Measurements from ENCODE around the gene MIDN. TPM values are rescaled to one million over a fixed set of nuclear protein-coding genes. Genes with fewer than 3 reads are reported as not detected.

MIDN gene
- total RNA-seq, 2 donors from 2014 or later = 76.5 to 86.3 TPM

DNA sequence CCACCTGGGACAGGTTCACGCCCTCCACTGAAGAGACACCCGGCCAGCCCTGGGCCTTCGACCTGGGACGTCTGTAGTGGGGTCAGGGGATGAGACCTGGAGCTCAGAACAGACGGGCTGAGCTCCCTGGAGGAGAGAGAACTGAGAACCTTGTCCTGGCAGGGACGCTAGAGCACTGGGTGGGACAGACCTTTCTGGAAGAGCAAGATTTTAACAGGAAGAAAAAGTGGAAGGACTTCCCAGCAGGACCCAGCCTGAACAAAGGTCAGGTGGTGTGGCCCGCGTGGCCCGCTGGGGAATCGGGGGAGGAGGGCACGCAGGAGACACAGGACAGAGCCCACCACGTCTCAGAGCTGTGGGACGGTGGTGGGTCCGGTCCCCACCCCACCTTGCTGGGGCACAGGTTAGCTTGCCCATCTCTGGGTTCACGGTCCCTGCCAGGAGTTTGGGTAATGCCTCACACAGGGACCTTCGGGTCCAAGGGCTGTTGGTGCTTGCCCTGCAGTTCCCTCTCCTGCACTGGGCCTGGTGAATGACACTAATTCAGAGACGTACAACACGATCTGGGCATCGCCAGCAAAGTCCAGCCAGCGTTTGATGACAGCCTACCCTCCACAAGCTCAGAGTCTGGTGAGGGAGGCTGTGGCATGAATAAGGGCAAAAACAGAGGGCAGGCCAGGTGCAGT lies 36.1 kb downstream of the MIDN start:
- intact Hi-C loops (cut with DNase I) = loop anchor here (5.0 to 10.0 kb wide), 3 partner anchors 73 to 170 kb away; partner anchors contain the start of genes APC2 (in 1 of the 2), DAZAP1 (in 1 of the 2) and GAMT (in 1 of the 2)
- no peak for DNase-seq (ENCODE audit: low spot score)

GRCh38 chr19:1284979-1285736 lies 36.8 kb downstream of the MIDN start:
- intact Hi-C loops (cut with DNase I) = loop anchor here (5.0 to 10.0 kb wide), 3 partner anchors 72 to 170 kb away; partner anchors contain the start of genes APC2 (in 1 of the 2), DAZAP1 (in 1 of the 2) and GAMT (in 1 of the 2)

DNA sequence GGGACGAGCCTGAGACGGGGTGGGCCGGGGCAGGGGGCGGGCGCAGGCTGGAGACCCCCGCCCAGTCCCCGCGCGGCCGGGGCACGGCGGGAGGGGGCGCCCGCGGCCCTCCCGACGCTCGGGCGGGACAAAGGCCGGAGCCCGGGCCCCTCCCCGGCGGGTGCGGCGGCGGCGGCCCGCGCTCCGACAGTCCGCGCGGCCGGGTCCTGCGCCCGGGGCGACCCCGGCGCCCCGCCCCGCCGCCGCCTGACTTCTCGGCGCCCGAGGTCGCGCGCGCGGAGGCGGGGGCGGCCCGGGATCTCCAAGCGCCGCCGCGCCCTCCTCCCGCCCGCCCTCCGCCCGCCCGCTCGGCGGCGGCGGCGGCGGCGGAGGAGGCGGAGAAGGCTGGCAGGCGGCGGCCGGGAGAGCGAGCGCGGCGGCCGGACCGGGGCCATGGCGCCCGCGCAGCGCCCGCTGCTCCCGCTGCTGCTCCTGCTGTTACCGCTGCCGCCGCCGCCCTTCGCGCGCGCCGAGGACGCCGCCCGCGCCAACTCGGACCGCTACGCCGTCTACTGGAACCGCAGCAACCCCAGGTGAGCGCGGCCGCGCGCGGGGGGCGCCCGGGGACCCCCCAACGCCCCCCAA lies 37.5 kb downstream of the MIDN start, which contains the start of gene EFNA2:
Gene EFNA2 (plus strand): TSS at position 137 of the 624 bp plus-strand sequence. CDS start 296 bp downstream, at position 433.
- no peak for DNase-seq (ENCODE audit: low spot score)
- intact Hi-C loops (cut with DNase I) = loop anchor here (10.0 kb wide), 2 partner anchors 119 to 169 kb away; partner anchors contain the start of genes APC2 (in 1 of the 2), DAZAP1 (in 1 of the 2) and GAMT (in 1 of the 2)

More at GRCh38 chr19:1284979-1285736, 36.8 kb downstream of the MIDN start:
- DNase-seq (ENCODE audit: low spot score) = no peak

DNA sequence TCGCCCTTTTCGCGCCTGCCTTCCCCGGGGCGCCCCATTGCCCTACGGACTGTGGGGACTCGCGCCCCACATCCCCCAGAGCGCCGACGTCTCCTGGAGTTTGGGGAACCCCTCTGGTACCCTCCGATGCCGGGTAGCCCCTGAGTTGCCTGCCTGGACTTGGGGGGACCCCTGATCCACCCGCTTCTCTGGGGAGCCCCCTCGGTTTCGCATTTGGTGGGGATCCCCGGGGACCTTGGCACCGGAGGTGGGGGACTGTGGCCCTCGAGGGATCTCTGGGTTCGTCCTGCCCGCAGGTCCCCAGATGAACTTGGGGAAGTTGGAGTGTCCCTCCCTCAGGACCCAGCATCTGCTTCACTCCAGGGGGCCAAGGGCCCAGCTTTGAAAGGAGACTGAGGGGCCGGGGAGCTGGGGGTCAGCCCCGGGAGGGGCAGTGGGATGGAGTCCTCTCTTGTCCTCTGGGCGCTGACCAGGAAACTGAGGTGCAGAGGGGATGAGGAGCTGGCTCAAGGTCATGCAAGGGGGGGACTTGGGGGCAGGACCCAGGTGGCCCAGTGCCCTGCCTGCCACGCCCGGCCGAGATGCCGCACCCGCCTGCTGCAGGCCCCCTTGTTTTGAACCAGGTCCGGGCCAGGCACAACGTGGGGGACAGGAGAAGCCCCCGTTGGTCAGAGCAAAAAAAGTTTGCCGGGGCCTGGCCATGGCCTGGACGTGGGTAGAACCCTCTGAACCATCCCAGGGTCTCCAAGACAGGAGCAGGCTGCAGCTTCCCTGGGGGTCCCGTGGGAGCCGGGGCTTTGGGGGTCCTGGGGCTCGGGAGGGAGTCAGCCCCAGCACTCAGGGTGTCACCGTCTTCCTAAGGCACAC lies 38.3 kb downstream of the MIDN start:
- intact Hi-C loops (cut with DNase I) = loop anchor here (10.0 kb wide), 2 partner anchors 118 to 168 kb away; partner anchors contain the start of genes APC2 (in 1 of the 2), DAZAP1 (in 1 of the 2) and GAMT (in 1 of the 2)
- no peak for DNase-seq (ENCODE audit: low spot score)

DNA sequence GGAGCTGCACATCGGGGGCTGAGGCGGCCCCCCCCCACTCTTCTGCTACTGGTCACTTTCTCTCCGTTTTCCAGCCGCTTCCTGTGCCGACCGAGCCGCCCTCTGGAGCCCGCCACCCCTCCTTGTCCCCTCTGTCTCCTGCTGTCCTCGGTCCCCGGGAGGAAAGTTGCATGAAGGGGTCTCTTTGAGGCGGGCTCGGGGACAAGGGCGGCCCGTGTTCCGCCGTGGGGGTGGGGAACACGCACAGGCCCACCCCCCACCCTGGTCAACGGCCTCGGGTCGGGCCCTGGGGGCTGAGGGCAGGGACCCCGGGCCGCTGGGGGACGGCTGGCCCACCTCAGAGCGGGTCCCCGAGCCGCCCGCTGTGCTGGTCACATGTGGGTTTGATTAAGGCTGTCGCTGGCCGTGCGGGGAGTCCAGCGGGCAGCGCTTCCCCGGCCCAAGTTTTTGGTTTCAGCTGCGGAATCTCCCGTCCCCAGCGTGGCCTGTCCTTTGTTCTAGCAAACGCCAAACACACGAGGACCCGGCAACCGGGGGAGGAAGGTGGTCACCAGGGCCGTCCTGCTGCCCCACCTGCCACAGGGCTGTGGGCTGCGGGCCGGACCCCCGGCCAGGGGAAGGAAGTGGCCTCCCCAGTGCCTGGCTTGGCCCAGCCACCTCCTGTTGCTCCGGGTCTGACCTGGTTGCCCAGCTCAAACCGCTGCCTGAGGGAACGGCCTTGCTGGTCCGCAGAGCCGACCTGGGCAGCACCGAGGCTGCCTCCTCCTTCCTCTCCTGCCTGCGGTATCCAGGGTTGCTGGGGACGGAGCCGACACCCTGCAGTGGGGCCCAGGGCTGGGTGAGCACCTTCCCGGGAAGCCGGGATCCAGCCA lies 39.2 kb downstream of the MIDN start:
- intact Hi-C loops (cut with DNase I) = loop anchor here (2.0 to 10.0 kb wide), 3 partner anchors 47 to 167 kb away; partner anchors contain the start of genes APC2 (in 1 of the 2), DAZAP1 (in 1 of the 2) and GAMT (in 1 of the 2)

DNA sequence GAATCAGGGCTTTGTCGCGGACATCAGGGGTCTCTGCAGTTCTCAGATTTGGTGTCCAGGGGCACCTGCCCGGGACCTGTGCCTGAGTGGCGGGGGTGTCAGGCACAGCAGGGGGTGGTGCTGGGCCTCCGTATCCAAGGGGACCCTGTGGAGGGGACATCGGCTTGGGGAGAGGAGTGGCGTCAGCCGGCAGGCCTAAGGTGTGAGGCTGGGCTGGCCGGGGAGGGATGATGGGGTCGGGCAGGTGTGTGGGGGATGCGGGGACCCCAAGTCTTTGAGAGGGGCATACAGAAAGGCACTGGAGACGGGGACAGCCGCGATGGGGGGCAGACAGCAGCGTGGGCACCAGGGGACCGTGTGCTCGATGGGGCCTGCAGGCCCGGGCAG lies 39.8 kb downstream of the MIDN start:
- intact Hi-C loops (cut with DNase I) = loop anchor here (2.0 to 10.0 kb wide), 3 partner anchors 47 to 167 kb away; partner anchors contain the start of genes APC2 (in 1 of the 2), DAZAP1 (in 1 of the 2) and GAMT (in 1 of the 2)
- DNase-seq (ENCODE audit: low spot score) = no peak

More for the DNA sequence above, 39.2 kb downstream of the MIDN start:
- no peak for DNase-seq (ENCODE audit: low spot score)

- DNase-seq (ENCODE audit: low spot score) = no peak
- intact Hi-C loops (cut with DNase I) = loop anchor here (2.0 to 10.0 kb wide), 3 partner anchors 46 to 166 kb away; partner anchors contain the start of genes APC2 (in 1 of the 2), DAZAP1 (in 1 of the 2) and GAMT (in 1 of the 2)
Observed at GRCh38 chr19:1288833-1289685, 40.7 kb downstream of the MIDN start.

- DNase-seq (ENCODE audit: low spot score) = no peak
- intact Hi-C loops (cut with DNase I) = loop anchor here (2.0 to 10.0 kb wide), 3 partner anchors 45 to 165 kb away; partner anchors contain the start of genes APC2 (in 1 of the 2), DAZAP1 (in 1 of the 2) and GAMT (in 1 of the 2)
Observed at GRCh38 chr19:1289686-1290025, 41.3 kb downstream of the MIDN start.

- no peak for DNase-seq (ENCODE audit: low spot score)
- intact Hi-C loops (cut with DNase I) = no loop called here
Observed at GRCh38 chr19:1290196-1290702, 41.9 kb downstream of the MIDN start.

- DNase-seq (ENCODE audit: low spot score) = no peak
- intact Hi-C loops (cut with DNase I) = no loop called here
Observed at GRCh38 chr19:1290703-1291651, 42.6 kb downstream of the MIDN start.

- intact Hi-C loops (cut with DNase I) = no loop called here
Observed at GRCh38 chr19:1291761-1292418, 43.5 kb downstream of the MIDN start.

GRCh38 chr19:1292419-1293151 lies 44.2 kb downstream of the MIDN start:
- intact Hi-C loops (cut with DNase I) = no loop called here
- DNase-seq (ENCODE audit: low spot score) = no peak

More at GRCh38 chr19:1291761-1292418, 43.5 kb downstream of the MIDN start:
- no peak for DNase-seq (ENCODE audit: low spot score)

- no peak for DNase-seq (ENCODE audit: low spot score)
- intact Hi-C loops (cut with DNase I) = no loop called here
Observed at GRCh38 chr19:1293782-1294604, 45.6 kb downstream of the MIDN start.

Data from posterior vena cava (tissue), 2 donors.